GM12878 (cell line): ENCODE measurements around the gene SCARF1. TPM values are rescaled to one million over a fixed set of nuclear protein-coding genes. Genes with fewer than 3 reads are reported as not detected.

Experiments
- CEBPZ ChIP-seq: fragments of 150-350 bp; IDR thresholded peaks from 2 replicates; pipeline ENCODE4 v1.6.1; 2016; ENCODE audit warnings: low read depth, low read length
- ESRRA ChIP-seq: IDR thresholded peaks from 2 replicates; pipeline ENCODE4 v1.6.1; 2012; ENCODE audit warnings: mild to moderate bottlenecking, low read length, improper control_type of control experiment
- ETV6 ChIP-seq, 2 experiments: fragments of 450-650 bp in 1 of 2; IDR thresholded peaks in 1 of 2; conservative IDR thresholded peaks in 1 of 2; 2 replicates each; pipeline ENCODE4 v1.6.1; 2014; ENCODE audit warnings: antibody characterized with exemption in 1 of 2, borderline replicate concordance in 1 of 2, low read depth in 1 of 2, mild to moderate bottlenecking in 1 of 2, moderate library complexity in 1 of 2
- EZH2 ChIP-seq: IDR thresholded peaks from 2 replicates; pipeline ENCODE4 v1.6.1; 2012; ENCODE audit warnings: low read depth, mild to moderate bottlenecking, control low read depth, inconsistent platforms, low read length, borderline replicate concordance; ENCODE audit not compliant: control insufficient read depth
- GATAD2B ChIP-seq: fragments of 450-650 bp; conservative IDR thresholded peaks from 2 replicates; pipeline ENCODE4 v1.6.1; 2017; ENCODE audit warnings: low read depth, mild to moderate bottlenecking, moderate library complexity
- HSF1 ChIP-seq: fragments of 150-350 bp; IDR thresholded peaks from 2 replicates; pipeline ENCODE4 v1.6.1; 2014; ENCODE audit warnings: mild to moderate bottlenecking, low read depth, low read length
- KLF5 ChIP-seq: fragments of 450-650 bp; IDR thresholded peaks from 2 replicates; pipeline ENCODE4 v1.6.1; 2014; ENCODE audit warnings: mild to moderate bottlenecking; ENCODE audit not compliant: partially characterized antibody
- NFXL1 ChIP-seq: fragments of 450-650 bp; IDR thresholded peaks from 2 replicates; pipeline ENCODE4 v1.6.1; 2017; ENCODE audit warnings: antibody characterized with exemption, mild to moderate bottlenecking, borderline replicate concordance
- NR2C2 ChIP-seq: IDR thresholded peaks from 2 replicates; pipeline ENCODE4 v1.6.1; 2011; ENCODE audit warnings: borderline replicate concordance, low read depth; ENCODE audit not compliant: control insufficient read depth, insufficient read length
- NRF1 ChIP-seq: conservative IDR thresholded peaks from 2 replicates; pipeline ENCODE4 v1.6.1; 2011; ENCODE audit warnings: mild to moderate bottlenecking, low read depth, low read length, improper control_type of control experiment
- PBX3 ChIP-seq: IDR thresholded peaks from 2 replicates; pipeline ENCODE4 v1.6.1; 2011; ENCODE audit warnings: mild to moderate bottlenecking, low read depth, low read length, moderate library complexity; ENCODE audit not compliant: insufficient replicate concordance
- POLR2A ChIP-seq: IDR thresholded peaks from 2 replicates; pipeline ENCODE4 v1.6.1; 2011; ENCODE audit warnings: low read depth, mild to moderate bottlenecking, low read length
- SKIL ChIP-seq: fragments of 450-650 bp; IDR thresholded peaks from 2 replicates; pipeline ENCODE4 v1.6.1; 2017; ENCODE audit warnings: mild to moderate bottlenecking, low read depth, inconsistent platforms; ENCODE audit not compliant: poor library complexity, severe bottlenecking
- SMARCA5 ChIP-seq: fragments of 450-650 bp; IDR thresholded peaks from 2 replicates; pipeline ENCODE4 v1.6.1; 2017; ENCODE audit warnings: mild to moderate bottlenecking
- SPI1 ChIP-seq: IDR thresholded peaks from 2 replicates; pipeline ENCODE4 v1.6.1; 2011; ENCODE audit warnings: low read depth, mild to moderate bottlenecking, low read length, moderate library complexity, borderline replicate concordance; ENCODE audit not compliant: insufficient read depth
- SREBF2 ChIP-seq: IDR thresholded peaks from 2 replicates; pipeline ENCODE4 v1.6.1; 2012; ENCODE audit warnings: mild to moderate bottlenecking, low read length
- ZNF384 ChIP-seq: IDR thresholded peaks from 2 replicates; pipeline ENCODE4 v1.6.1; 2012; ENCODE audit warnings: low read depth, mild to moderate bottlenecking, low read length, improper control_type of control experiment, borderline replicate concordance
- polyA plus RNA-seq, 11 experiments: library from polyadenylated mRNA; depleted of rRNA in 4 of 11; unstranded in 6 of 11; stranded (reverse) in 5 of 11; fragments of >200 nt; fragmentation: Nextera tagmentation in 4 of 11; fragmentation: Illumina TruSeq in 1 of 11; extraction: Ambion mirVana in 4 of 11; extraction: Trizol in 1 of 11; gene quantifications; 1 replicate in 1 of 11; 2 replicates in 10 of 11; pipeline versions ENCODE4 v1.2.1 to v1.2.3, GENCODE V29; 2011 to 2016; ENCODE audit warnings: inconsistent platforms in 2 of 11, missing spikeins in 2 of 11, low read depth in 1 of 11
- total RNA-seq, 4 experiments: library from RNA; depleted of rRNA in 3 of 4; stranded (reverse); fragments of >200 nt in 3 of 4; fragmentation: Illumina TruSeq in 1 of 4; extraction: Trizol in 1 of 4; gene quantifications; 2 replicates each; pipeline versions ENCODE4 v1.2.1 to v1.2.3, GENCODE V29; 2013 to 2021

SCARF1 gene
- total and polyA plus RNA-seq, 10 of the 15 experiments (the other 5 are each of a cell fraction or from before 2014, with no cell fraction given) = 0.10 to 1.7 (median 0.43) TPM

- TF ChIP-seq CEBPZ (no peak), ETV6 (conservative IDR thresholded peaks at IDR 0.05 in 1 of 2, IDR thresholded peaks at IDR 0.05 in 1 of 2; ENCODE audit: borderline replicate concordance in 1 of 2, low read depth in 1 of 2) (no peak), EZH2 (no peak), SKIL (no peak), POLR2A (peak; percentile 73), ZNF384 (no peak), HSF1 (no peak), ESRRA (no peak), NFXL1 (no peak), KLF5 (no peak), PBX3 (no peak), SREBF2 (no peak), GATAD2B (peak; percentile 7; the same call in 1 of the 2 replicates), SMARCA5 (peak; percentile 11; the same call in 1 of the 2 replicates), SPI1 (no peak), NRF1 (no peak), NR2C2 (no peak)
These were observed 3.7 kb upstream of the SCARF1 start (continued) for GRCh38 chr17:1648963-1649843.
